ENCODE data around the gene CPLANE1. TPM values are rescaled to one million over a fixed set of nuclear protein-coding genes. Genes with fewer than 3 reads are reported as not detected.
"Not testable (repeated sequence)": the region's sequence is repeated elsewhere in the genome, so short reads cannot be mapped to it uniquely, and the experiment has no call there.

CPLANE1 gene
- total and polyA plus RNA-seq, 10 of the 15 experiments (the other 5 are each of a cell fraction or from before 2014, with no cell fraction given): 1.7 to 14.8 (median 6.7) TPM

- no peak overlapping the region for H3K4me2 ChIP-seq (ENCODE audit: control insufficient read depth, insufficient read depth)
- ATAC-seq (no peak), DNase-seq (ENCODE audit: low read depth, low spot score) (no peak), FAIRE-seq (no peak)
- no peaks in the 10 kb centered on the region for H3K9me3 ChIP-seq (replicated peaks; ENCODE audit: control insufficient read depth, insufficient read depth, low read length)
- ChIA-PET CTCF (interaction anchor here (0.6 to 1.6 kb wide), 2 partner anchors 13 to 16 kb away, joined by 3 to 4 read pairs; no protein-coding TSS in a partner anchor), POLR2A (no interaction called here), SMC1A (ENCODE audit: uncharacterized antibody, unreplicated experiment) (interaction anchor here (0.6 kb wide), 1 partner anchor 67 kb away, joined by 3 read pairs; no protein-coding TSS in a partner anchor), RAD21 (ENCODE audit: unreplicated experiment) (no interaction called here)
- peaks cover 0 to 2% of the 10 kb centered on the region in 2 experiments; a peak in 2 of 4 replicates for H3K36me3 ChIP-seq (ENCODE audit: control insufficient read depth in 2 of 2, insufficient read depth in 2 of 2, low read length in 1 of 2)
- H2AFZ ChIP-seq (ENCODE audit: control insufficient read depth, low read depth, low read length): no peak overlapping the region
- H3K4me3 ChIP-seq: no peak overlapping the region
- H3K27me3 ChIP-seq (replicated peaks in 1 of 2; ENCODE audit: control insufficient read depth in 2 of 2, insufficient read depth in 2 of 2, low read length in 1 of 2): no peaks in the 10 kb centered on the region
- intact Hi-C loops (cut with micrococcal nuclease; ENCODE audit: unreplicated experiment) (no loop called here), in situ Hi-C loops (cut with MboI) (no loop called here)
- BruUV-seq (replicated peaks): no TSS peak
- H4K20me1 ChIP-seq (ENCODE audit: control insufficient read depth, insufficient read depth): no peaks in the 10 kb centered on the region
- H3K27ac ChIP-seq (ENCODE audit: control insufficient read depth, insufficient read depth): no peak overlapping the region
- no peaks in the 10 kb centered on the region for H3K4me1 ChIP-seq (ENCODE audit: control insufficient read depth, insufficient read depth, low read length)
- TF ChIP-seq HDAC2 (IDR thresholded peaks at IDR 0.05) (no peak), YBX1 (IDR thresholded peaks at IDR 0.05) (no peak), MTA2 (IDR thresholded peaks at IDR 0.05; ENCODE audit: low read depth) (no peak), SMARCA5 (IDR thresholded peaks at IDR 0.05) (no peak), PAX8 (IDR thresholded peaks at IDR 0.05) (no peak), SIN3A (IDR thresholded peaks at IDR 0.05; ENCODE audit: low read depth, low read length) (no peak), ZNF687 (IDR thresholded peaks at IDR 0.05) (no peak), DPF2 (IDR thresholded peaks at IDR 0.05) (no peak), CUX1 (IDR thresholded peaks at IDR 0.05; ENCODE audit: insufficient replicate concordance, low read depth, low read length) (no peak)
- no peaks in the 10 kb centered on the region for H3K79me2 ChIP-seq (ENCODE audit: control insufficient read depth, insufficient read depth, low read length)
- H3K9ac ChIP-seq (ENCODE audit: control insufficient read depth, insufficient read depth, low read length): no peak overlapping the region
Measured at GRCh38 chr5:37222181-37222580, 27.0 kb downstream of the CPLANE1 start.

- POLR2A ChIA-PET; intact Hi-C loops (cut with micrococcal nuclease; ENCODE audit: unreplicated experiment); H2AFZ ChIP-seq (ENCODE audit: control insufficient read depth, low read depth, low read length); H4K20me1 ChIP-seq (ENCODE audit: control insufficient read depth, insufficient read depth); in situ Hi-C loops (cut with MboI); H3K4me3 ChIP-seq; BruUV-seq (replicated peaks); H3K27ac ChIP-seq (ENCODE audit: control insufficient read depth, insufficient read depth); H3K27me3 ChIP-seq (replicated peaks in 1 of 2; ENCODE audit: control insufficient read depth in 2 of 2, insufficient read depth in 2 of 2, low read length in 1 of 2); FAIRE-seq; H3K9me3 ChIP-seq (replicated peaks; ENCODE audit: control insufficient read depth, insufficient read depth, low read length); H3K79me2 ChIP-seq (ENCODE audit: control insufficient read depth, insufficient read depth, low read length); H3K4me1 ChIP-seq (ENCODE audit: control insufficient read depth, insufficient read depth, low read length); H3K9ac ChIP-seq (ENCODE audit: control insufficient read depth, insufficient read depth, low read length); H3K4me2 ChIP-seq (ENCODE audit: control insufficient read depth, insufficient read depth); H3K36me3 ChIP-seq (ENCODE audit: control insufficient read depth in 2 of 2, insufficient read depth in 2 of 2, low read length in 1 of 2); ATAC-seq; DNase-seq (ENCODE audit: low read depth, low spot score): not testable (repeated sequence)
- WGBS (ENCODE audit: insufficient coverage, insufficient replicate concordance, low lambda C conversion rate, missing lambda C conversion rate): 92% methylated on average over 6 of the region's 6 CpGs
- ChIA-PET RAD21 (ENCODE audit: unreplicated experiment) (interaction anchor here (0.6 kb wide), 1 partner anchor 12 kb away, joined by 4 read pairs; no protein-coding TSS in a partner anchor), CTCF (interaction anchor here (1.0 to 1.6 kb wide), 2 partner anchors 11 to 18 kb away, joined by 3 to 4 read pairs; no protein-coding TSS in a partner anchor), SMC1A (ENCODE audit: uncharacterized antibody, unreplicated experiment) (interaction anchor here (1.1 kb wide), 1 partner anchor 11 kb away, joined by 3 read pairs; no protein-coding TSS in a partner anchor)
Measured at GRCh38 chr5:37220426-37220825, 28.8 kb downstream of the CPLANE1 start.
